ENCODE results near the gene CKS1B. TPM values are rescaled to one million over a fixed set of nuclear protein-coding genes. Genes with fewer than 3 reads are reported as not detected.
A peak's percentile ranks its signal among the peaks of the same experiment; 100 is the strongest.

CKS1B gene
- total and polyA plus RNA-seq, 9 donors, result 57.1 to 84.9 (median 69.9) TPM

DNA sequence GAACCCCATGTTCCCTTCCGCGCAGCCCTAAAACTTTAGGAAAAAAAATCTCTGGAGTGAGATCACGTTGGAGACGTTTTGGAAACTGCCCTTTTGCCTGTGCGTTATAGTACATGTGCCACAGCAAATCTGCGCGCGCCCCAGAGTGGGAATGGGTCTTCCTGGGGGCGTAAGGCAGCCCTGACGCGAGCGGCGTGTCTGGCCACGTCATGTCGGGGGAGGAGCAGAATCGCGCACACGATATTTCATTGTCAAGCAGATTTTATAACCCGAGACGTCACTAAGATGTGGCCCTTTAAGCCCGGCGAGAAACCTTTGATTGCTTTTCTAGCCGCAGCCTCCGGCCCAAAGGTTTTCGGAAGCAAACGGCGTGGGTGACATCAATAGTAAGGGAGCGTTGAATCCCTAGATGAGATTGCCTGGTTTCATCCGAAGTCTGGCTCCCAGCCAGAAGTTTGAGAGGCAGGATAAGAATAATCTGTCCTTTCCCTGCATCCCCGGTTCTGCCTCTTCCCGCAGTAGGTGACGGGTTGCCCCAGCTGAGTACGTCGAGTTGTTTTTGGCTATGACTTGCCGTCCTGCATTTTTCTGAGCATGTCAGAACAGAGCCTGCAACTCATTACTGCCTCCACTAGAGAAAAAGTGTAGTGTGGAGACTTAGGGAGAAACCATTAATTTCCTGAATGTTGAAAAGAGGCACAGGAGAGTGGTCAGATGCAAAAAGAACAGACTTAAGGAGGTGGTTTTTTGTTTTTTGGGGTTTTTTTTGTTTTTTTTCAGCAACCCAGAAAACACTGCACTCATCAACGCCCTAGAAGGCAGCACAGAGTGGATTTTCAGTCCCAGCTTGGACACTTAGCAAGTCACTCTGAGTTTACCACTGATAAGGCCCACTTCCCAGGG lies 37.1 kb upstream of the CKS1B start:
- H3K9me3 ChIP-seq (replicated peaks; ENCODE audit: control insufficient read depth, low read depth, low read length), result no peaks in the 10 kb centered on the region
- H3K27ac ChIP-seq (ENCODE audit: low read length), result peak overlapping the region; percentile 98
- no peaks in the 10 kb centered on the region for H3K27me3 ChIP-seq (ENCODE audit: control insufficient read depth, insufficient read depth, low read length)
- peaks cover 34% of the 10 kb centered on the region for H3K4me1 ChIP-seq (ENCODE audit: control insufficient read depth, insufficient read depth, low read length)
- no peaks in the 10 kb centered on the region for H3K36me3 ChIP-seq (ENCODE audit: control insufficient read depth, insufficient read depth, low read length)
- under 1% methylated on average over 29 of the region's 36 CpGs for WGBS (ENCODE audit: insufficient coverage)
- peak; percentile 98 for DNase-seq
- H3K4me3 ChIP-seq (ENCODE audit: low read length), result peak overlapping the region; percentile 86

DNA sequence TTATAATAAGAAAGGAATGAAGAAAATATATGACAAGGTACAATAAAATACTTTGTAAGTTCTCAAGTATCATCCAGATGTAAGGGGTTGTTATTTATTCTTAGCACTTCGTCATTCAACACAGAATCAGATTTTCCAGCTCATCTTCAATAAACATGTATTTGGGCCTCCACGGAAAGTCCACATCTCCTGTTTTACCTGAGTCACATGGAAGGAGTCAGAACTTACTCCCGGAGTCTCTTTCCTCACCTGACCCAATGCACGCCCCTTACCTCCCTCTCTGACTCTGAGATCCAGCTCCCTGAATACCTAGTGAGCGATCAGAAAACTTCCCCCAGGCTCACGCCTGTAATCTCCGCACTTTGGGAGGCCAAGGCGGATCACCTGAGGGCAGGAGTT lies 36.5 kb upstream of the CKS1B start:
- Histone ChIP-seq H3K27ac (ENCODE audit: low read length) (peak overlapping the region; percentile 98), H3K27me3 (ENCODE audit: control insufficient read depth, insufficient read depth, low read length) (no peaks in the 10 kb centered on the region), H3K4me1 (ENCODE audit: control insufficient read depth, insufficient read depth, low read length) (peaks cover 39% of the 10 kb centered on the region), H3K4me3 (ENCODE audit: low read length) (no peak overlapping the region), H3K9me3 (replicated peaks; ENCODE audit: control insufficient read depth, low read depth, low read length) (no peaks in the 10 kb centered on the region), H3K36me3 (ENCODE audit: control insufficient read depth, insufficient read depth, low read length) (peaks cover 4% of the 10 kb centered on the region)
- WGBS (ENCODE audit: insufficient coverage), result 77% methylated on average over 7 of the region's 8 CpGs
- no peak for DNase-seq

DNA sequence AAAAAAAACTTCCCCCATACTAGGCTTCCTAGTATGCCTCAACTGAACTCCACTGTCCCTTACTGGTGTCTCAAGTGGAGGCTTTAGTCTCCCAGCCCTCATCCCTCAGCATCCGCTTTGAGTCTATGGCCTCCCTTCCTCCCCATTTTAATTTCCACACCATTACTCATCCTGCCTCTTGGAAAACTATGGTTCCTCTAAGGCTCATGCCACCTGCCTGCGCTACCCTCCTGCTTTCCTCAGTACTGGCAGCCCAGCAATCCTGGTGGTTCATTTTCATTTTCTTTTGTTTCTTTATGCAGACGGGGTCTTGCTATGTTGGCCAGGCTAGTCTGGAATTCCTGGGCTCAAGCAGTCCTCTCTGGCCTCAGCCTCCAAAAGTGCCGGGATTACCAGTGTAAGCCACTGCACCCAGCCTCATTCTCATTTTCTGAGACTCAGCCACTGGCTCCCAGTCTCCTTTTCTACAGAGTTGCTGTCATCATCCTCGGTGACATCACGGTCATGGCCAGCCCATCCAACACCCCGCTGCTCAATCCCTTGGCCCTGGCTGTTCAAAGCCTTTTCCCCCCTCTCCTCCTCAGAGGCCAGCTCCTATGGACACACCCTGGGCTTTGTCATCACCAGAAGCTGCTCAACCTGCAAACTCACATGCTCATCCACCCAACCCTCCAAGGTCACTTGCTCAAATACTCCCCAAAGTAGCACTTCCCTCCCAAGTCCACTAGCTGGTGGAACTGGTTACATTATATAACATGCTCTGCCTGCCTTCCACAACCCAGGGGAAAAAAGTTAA lies 35.7 kb upstream of the CKS1B start:
- Histone ChIP-seq H3K36me3 (ENCODE audit: control insufficient read depth, insufficient read depth, low read length) (peaks cover 4% of the 10 kb centered on the region), H3K27ac (ENCODE audit: low read length) (no peak overlapping the region), H3K4me1 (ENCODE audit: control insufficient read depth, insufficient read depth, low read length) (peaks cover 41% of the 10 kb centered on the region), H3K4me3 (ENCODE audit: low read length) (no peak overlapping the region), H3K9me3 (replicated peaks; ENCODE audit: control insufficient read depth, low read depth, low read length) (no peaks in the 10 kb centered on the region), H3K27me3 (ENCODE audit: control insufficient read depth, insufficient read depth, low read length) (no peaks in the 10 kb centered on the region)
- 91% methylated on average over 7 of the region's 7 CpGs for WGBS (ENCODE audit: insufficient coverage)
- DNase-seq, result no peak

DNA sequence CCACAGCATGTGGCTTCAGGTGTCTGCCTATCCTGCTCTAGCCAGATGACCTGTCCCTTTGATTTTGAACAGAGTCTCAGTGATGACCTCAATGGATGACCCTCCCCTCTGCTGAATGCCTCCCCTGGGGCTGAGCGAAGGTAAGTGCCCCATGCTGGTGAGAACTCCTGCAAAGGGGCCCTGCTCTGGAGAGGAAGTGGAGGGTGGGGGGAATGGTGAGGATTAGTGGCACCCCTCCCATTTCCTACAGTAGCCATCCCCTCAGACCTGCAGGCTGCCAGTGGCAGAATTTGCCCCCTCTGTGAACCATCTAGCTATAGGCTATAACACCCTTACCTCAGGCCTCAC lies 34.3 kb upstream of the CKS1B start:
- WGBS (ENCODE audit: insufficient coverage), result no CpG with 5 or more reads among the region's 1 CpG
- Histone ChIP-seq H3K27me3 (ENCODE audit: control insufficient read depth, insufficient read depth, low read length) (no peaks in the 10 kb centered on the region), H3K4me1 (ENCODE audit: control insufficient read depth, insufficient read depth, low read length) (peaks cover 55% of the 10 kb centered on the region), H3K9me3 (replicated peaks; ENCODE audit: control insufficient read depth, low read depth, low read length) (no peaks in the 10 kb centered on the region), H3K27ac (ENCODE audit: low read length) (no peak overlapping the region), H3K36me3 (ENCODE audit: control insufficient read depth, insufficient read depth, low read length) (peaks cover 11% of the 10 kb centered on the region), H3K4me3 (ENCODE audit: low read length) (no peak overlapping the region)
- no peak for DNase-seq

DNA sequence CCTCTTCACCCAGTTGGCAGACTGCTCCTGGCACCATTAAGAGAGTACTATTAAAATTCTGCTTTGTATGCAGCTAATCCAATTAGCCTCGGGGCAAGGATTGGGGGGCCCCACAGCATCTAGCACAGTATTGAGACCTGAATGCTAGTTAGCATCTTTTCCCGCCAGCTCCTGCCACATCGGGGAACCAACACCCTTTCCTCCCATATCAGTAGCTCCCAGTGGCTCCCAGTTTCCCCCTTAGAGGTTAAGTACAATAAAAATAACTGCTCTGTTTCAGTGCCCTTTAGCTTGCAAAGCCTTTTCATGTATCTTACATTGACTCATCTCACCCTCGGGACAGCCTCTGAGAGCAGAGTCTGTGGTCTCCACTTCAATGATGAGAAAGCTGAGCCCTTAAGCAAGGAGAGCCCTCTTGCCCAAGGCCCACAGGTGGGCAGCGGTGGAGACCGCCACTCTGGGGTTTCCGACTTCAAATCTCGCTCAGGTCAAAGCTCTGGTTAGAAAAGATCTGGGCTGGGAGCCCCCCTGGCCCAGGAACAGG lies 33.8 kb upstream of the CKS1B start:
- peaks cover 16% of the 10 kb centered on the region for H3K36me3 ChIP-seq (ENCODE audit: control insufficient read depth, insufficient read depth, low read length)
- DNase-seq, result no peak
- H3K27ac ChIP-seq (ENCODE audit: low read length), result no peak overlapping the region
- peaks cover 57% of the 10 kb centered on the region for H3K4me1 ChIP-seq (ENCODE audit: control insufficient read depth, insufficient read depth, low read length)
- no peak overlapping the region for H3K4me3 ChIP-seq (ENCODE audit: low read length)
- H3K27me3 ChIP-seq (ENCODE audit: control insufficient read depth, insufficient read depth, low read length), result no peaks in the 10 kb centered on the region
- WGBS (ENCODE audit: insufficient coverage), result 69% methylated on average over 5 of the region's 8 CpGs
- no peaks in the 10 kb centered on the region for H3K9me3 ChIP-seq (replicated peaks; ENCODE audit: control insufficient read depth, low read depth, low read length)

DNA sequence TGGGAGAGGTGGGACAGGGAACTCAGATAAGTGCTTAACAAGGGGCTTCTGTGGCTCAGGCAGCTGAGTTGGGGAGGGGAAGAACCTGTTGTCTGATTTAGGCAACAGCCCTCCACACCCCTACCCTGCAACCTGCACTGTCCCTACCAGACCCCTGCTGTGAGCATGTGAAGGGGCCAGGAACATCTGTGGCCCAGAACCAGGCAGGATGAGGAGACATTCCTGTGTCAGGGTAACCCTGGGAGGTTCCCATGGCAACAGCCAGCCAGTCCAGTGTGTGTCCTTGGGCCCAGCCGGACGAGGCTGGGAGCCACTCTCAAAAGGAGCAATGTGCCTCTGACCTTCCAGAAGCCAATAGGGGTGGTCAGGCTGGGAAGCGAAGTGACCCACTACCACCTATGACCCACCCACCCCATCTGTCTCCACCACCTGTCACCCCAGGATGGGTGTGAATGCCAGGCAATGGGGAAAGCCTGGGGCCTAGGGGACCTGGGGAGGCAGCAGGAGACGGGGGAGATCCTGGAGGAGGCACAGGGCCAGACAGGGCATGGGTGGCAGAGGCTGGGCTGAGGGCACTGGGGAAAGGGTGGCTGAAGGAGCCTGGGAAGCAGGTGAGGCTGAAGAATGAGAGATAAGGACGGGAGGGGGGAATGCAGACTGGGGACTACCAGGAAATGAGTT lies 33.0 kb upstream of the CKS1B start:
- H3K4me3 ChIP-seq (ENCODE audit: low read length), result no peak overlapping the region
- H3K27ac ChIP-seq (ENCODE audit: low read length), result peak overlapping the region; percentile 37
- H3K36me3 ChIP-seq (ENCODE audit: control insufficient read depth, insufficient read depth, low read length), result peaks cover 23% of the 10 kb centered on the region
- 26% methylated on average over 2 of the region's 5 CpGs for WGBS (ENCODE audit: insufficient coverage)
- H3K9me3 ChIP-seq (replicated peaks; ENCODE audit: control insufficient read depth, low read depth, low read length), result no peaks in the 10 kb centered on the region
- no peak for DNase-seq
- H3K4me1 ChIP-seq (ENCODE audit: control insufficient read depth, insufficient read depth, low read length), result peaks cover 59% of the 10 kb centered on the region
- no peaks in the 10 kb centered on the region for H3K27me3 ChIP-seq (ENCODE audit: control insufficient read depth, insufficient read depth, low read length)

DNA sequence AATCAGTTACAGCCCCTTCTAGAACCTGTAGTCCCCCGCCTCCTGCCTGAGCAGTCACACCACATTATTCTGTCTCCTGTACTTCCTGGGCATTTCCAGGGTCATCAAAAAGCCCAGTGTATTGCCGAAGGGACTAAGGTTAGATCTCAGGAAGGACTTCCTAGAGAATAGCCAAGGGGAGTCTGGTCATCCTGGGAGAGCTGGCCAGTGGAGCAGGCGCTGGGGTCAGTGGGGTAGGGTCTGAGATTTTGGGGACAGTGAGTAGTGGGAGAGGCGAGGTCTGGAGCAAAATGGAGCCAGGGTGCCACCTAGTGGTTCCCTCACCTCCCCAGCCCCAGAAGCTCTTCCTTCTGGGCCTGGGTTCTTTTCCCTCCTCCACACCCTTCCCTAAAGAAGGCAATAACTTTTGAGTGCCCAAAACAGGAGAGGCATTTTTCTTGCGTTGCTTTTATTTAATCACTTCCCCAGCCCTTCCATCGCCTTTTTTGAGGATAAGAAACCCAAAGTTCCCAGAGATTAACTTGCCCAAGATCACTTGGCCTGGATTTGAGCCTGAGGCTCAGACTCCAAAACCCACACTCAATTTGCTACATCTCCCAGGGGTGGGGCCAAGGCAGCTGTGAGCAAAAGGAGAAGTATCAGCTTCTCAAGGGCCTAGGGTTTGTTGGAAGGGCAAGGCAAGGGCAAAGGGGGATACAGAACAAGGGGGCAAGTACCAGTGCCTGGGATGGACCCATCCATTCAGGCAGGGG lies 30.7 kb upstream of the CKS1B start:
- Histone ChIP-seq H3K9me3 (replicated peaks; ENCODE audit: control insufficient read depth, low read depth, low read length) (no peaks in the 10 kb centered on the region), H3K27me3 (ENCODE audit: control insufficient read depth, insufficient read depth, low read length) (no peaks in the 10 kb centered on the region), H3K36me3 (ENCODE audit: control insufficient read depth, insufficient read depth, low read length) (peaks cover 44% of the 10 kb centered on the region), H3K4me1 (ENCODE audit: control insufficient read depth, insufficient read depth, low read length) (peaks cover 57% of the 10 kb centered on the region), H3K4me3 (ENCODE audit: low read length) (no peak overlapping the region), H3K27ac (ENCODE audit: low read length) (peak overlapping the region; percentile 65)
- WGBS (ENCODE audit: insufficient coverage), result 30% methylated on average over 3 of the region's 6 CpGs
- DNase-seq, result peak; percentile 54

DNA sequence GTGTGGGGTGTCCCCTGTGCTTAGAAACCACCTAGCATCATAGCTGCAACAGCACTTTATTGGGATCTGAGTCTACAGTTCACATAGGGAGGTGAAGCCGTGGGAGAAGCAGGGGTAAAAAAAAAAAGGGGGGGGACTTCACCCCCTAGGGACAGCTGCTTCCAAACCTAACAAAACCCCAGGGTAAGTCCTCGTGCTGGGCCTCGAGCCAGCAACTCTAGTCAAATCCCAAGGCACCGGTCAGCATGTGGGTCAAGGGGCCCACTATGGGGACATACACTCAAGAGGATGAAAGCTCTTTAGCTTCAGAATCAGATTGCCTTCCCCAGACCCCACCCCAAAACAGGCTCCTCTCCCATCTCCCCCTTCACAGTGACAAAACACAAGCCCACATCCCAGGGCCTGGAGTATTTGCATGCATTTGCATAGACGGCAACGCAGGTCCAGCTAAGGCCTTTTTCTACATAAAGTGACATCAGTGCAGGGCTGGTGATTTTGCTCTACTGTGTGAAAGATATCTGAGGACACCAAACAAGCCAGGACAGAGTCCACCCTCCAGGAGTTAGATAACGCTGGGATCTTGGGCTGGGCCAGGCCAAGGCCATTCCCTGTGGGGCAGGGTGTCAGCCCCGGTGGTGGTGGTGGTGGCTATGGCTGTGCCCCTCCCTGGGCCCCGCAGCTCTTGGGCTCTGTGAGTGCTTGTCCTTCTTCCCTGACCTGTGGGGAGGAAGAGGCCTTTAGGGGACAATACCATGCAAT lies 29.9 kb upstream of the CKS1B start:
- DNase-seq, result no peak
- no peaks in the 10 kb centered on the region for H3K9me3 ChIP-seq (replicated peaks; ENCODE audit: control insufficient read depth, low read depth, low read length)
- no peak overlapping the region for H3K4me3 ChIP-seq (ENCODE audit: low read length)
- H3K27me3 ChIP-seq (ENCODE audit: control insufficient read depth, insufficient read depth, low read length), result no peaks in the 10 kb centered on the region
- H3K36me3 ChIP-seq (ENCODE audit: control insufficient read depth, insufficient read depth, low read length), result peaks cover 45% of the 10 kb centered on the region
- H3K27ac ChIP-seq (ENCODE audit: low read length), result peak overlapping the region; percentile 65
- peaks cover 57% of the 10 kb centered on the region for H3K4me1 ChIP-seq (ENCODE audit: control insufficient read depth, insufficient read depth, low read length)
- 28% methylated on average over 5 of the region's 9 CpGs for WGBS (ENCODE audit: insufficient coverage)
